Smooth muscle cell (in vitro differentiated cells): ENCODE results near the gene FCGR3B. TPM values are rescaled to one million over a fixed set of nuclear protein-coding genes. Genes with fewer than 3 reads are reported as not detected.
"Not testable (repeated sequence)": the region's sequence is repeated elsewhere in the genome, so short reads cannot be mapped to it uniquely, and the experiment has no call there.

Source experiments
- DNase-seq: peaks from one replicate; lab custom pipeline; 2025; ENCODE audit not compliant: unreplicated experiment; lab: John Stamatoyannopoulos, UW
- H2AFZ ChIP-seq: fragments of 200-600 bp; sonication (generic); 2 replicates; pipeline ENCODE4 v1.6.0; 2016; ENCODE audit warnings: antibody characterized with exemption, low read depth, mild to moderate bottlenecking
- H3F3A ChIP-seq: fragments of 200-600 bp; sonication (generic); 2 replicates; pipeline ENCODE4 v1.6.0; 2017; ENCODE audit warnings: antibody characterized with exemption, low read depth
- H3K27ac ChIP-seq: fragments of 200-600 bp; sonication (generic); 2 replicates; pipeline ENCODE4 v1.5.1; 2016; ENCODE audit warnings: low read depth, mild to moderate bottlenecking
- H3K27me3 ChIP-seq: fragments of 200-600 bp; sonication (generic); 2 replicates; pipeline ENCODE4 v1.6.1; 2016; ENCODE audit warnings: low read depth, mild to moderate bottlenecking
- H3K36me3 ChIP-seq: fragments of 200-600 bp; sonication (generic); 2 replicates; pipeline ENCODE4 v1.5.1; 2016; ENCODE audit warnings: low read depth
- H3K4me1 ChIP-seq: fragments of 200-600 bp; sonication (generic); 2 replicates; pipeline ENCODE4 v1.5.1; 2016; ENCODE audit warnings: low read depth
- H3K4me2 ChIP-seq: fragments of 200-600 bp; sonication (generic); 2 replicates; pipeline ENCODE4 v1.6.0; 2016; ENCODE audit warnings: mild to moderate bottlenecking
- H3K4me3 ChIP-seq: fragments of 200-600 bp; sonication (generic); 2 replicates; pipeline ENCODE4 v1.5.1; 2016; ENCODE audit warnings: mild to moderate bottlenecking
- H3K79me2 ChIP-seq: fragments of 200-600 bp; sonication (generic); 2 replicates; pipeline ENCODE4 v1.6.0; 2016; ENCODE audit warnings: low read depth, mild to moderate bottlenecking
- H3K9ac ChIP-seq: fragments of 200-600 bp; sonication (generic); 2 replicates; pipeline ENCODE4 v1.6.0; 2016; ENCODE audit warnings: low read depth
- H3K9me3 ChIP-seq: fragments of 200-600 bp; sonication (generic); replicated peaks from 2 replicates; pipeline ENCODE4 v1.5.1; 2016; ENCODE audit warnings: low read depth
- H4K20me1 ChIP-seq: fragments of 200-600 bp; sonication (generic); 2 replicates; pipeline ENCODE4 v1.6.0; 2016; ENCODE audit warnings: low read depth
- WGBS: methylation state at CpG from one replicate; pipeline ENCODE4 v1.1.7; 2016; ENCODE audit warnings: low lambda C conversion rate; 5-methylcytosine and 5-hydroxymethylcytosine counted together
- polyA plus RNA-seq: library from polyadenylated mRNA; unstranded; fragments of >200 nt; fragmentation: Nextera tagmentation; extraction: Ambion mirVana; gene quantifications from 2 replicates; pipeline ENCODE4 v1.2.1, GENCODE V29; 2016
- total RNA-seq: library from RNA; depleted of rRNA; stranded (reverse); fragments of >200 nt; gene quantifications from 2 replicates; pipeline ENCODE4 v1.2.3, GENCODE V29; 2014

The FCGR3B gene
- total and polyA plus RNA-seq, 2 experiments from 2014 or later, result 1.8 TPM; not detected in 1

DNA sequence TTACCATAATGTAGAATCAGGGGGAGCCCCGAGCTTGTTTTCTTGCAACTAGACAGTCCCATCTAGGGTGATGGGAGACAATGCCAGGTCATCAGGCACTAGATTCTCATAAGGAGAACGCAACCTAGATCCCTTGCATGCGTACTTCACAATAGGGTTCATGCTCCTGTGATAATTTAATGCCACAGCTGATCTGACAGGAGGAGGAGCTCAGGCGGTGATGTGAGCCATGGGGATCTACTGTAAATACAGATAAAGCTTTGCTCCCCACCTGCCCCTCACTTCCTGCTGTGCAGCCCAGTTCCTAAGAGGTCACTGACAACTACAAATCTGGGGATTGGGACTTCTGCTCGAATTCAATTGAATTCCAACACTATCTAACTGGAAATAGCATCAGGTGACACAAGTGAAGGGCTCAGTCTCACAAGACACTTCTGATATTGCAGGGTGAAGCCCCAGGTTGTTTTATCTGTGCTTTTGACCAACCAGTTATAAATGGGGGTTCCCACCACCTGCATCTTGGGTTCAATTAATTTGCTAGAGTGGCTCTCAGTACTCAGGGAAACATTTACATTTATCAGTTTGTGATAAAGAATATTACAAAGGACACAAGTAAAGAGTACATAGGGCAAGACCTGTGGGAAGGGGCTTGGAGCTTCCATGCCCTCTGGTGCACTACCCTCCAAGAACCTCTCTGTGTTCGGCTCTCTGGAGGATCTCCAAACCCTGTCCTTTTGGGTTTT is 7.4 kb upstream of the FCGR3B start:
- not testable (repeated sequence) for H2AFZ ChIP-seq, H3K4me1 ChIP-seq, H3K4me2 ChIP-seq, H3K4me3 ChIP-seq, H3K79me2 ChIP-seq, H4K20me1 ChIP-seq, H3K27me3 ChIP-seq, H3K9me3 ChIP-seq, DNase-seq, H3K9ac ChIP-seq, H3K36me3 ChIP-seq, H3K27ac ChIP-seq, H3F3A ChIP-seq
- 65% methylated on average over 4 of the region's 6 CpGs for WGBS

GRCh38 chr1:161636976-161637375 is 6.0 kb upstream of the FCGR3B start:
- H2AFZ ChIP-seq, H3K4me3 ChIP-seq, H3K9ac ChIP-seq, H3K27ac ChIP-seq, H3K27me3 ChIP-seq, H3F3A ChIP-seq, H3K4me2 ChIP-seq, H3K36me3 ChIP-seq, H3K9me3 ChIP-seq, H3K4me1 ChIP-seq, H4K20me1 ChIP-seq, H3K79me2 ChIP-seq, DNase-seq: not testable (repeated sequence)
- WGBS, result 95% methylated on average over 3 of the region's 3 CpGs

GRCh38 chr1:161636189-161636782 is 5.3 kb upstream of the FCGR3B start:
- not testable (repeated sequence) for H3K27ac ChIP-seq, DNase-seq, H2AFZ ChIP-seq, H4K20me1 ChIP-seq, H3F3A ChIP-seq, H3K79me2 ChIP-seq, H3K4me3 ChIP-seq, H3K9ac ChIP-seq, H3K9me3 ChIP-seq, H3K4me2 ChIP-seq, H3K36me3 ChIP-seq, H3K4me1 ChIP-seq, H3K27me3 ChIP-seq
- 21% methylated on average over 1 of the region's 1 CpG for WGBS

GRCh38 chr1:161634993-161635392 is 4.0 kb upstream of the FCGR3B start:
- H2AFZ ChIP-seq, H3K9me3 ChIP-seq, H4K20me1 ChIP-seq, H3K36me3 ChIP-seq, H3K79me2 ChIP-seq, H3K4me2 ChIP-seq, H3K9ac ChIP-seq, H3K4me1 ChIP-seq, H3K27me3 ChIP-seq, DNase-seq, H3K27ac ChIP-seq, H3F3A ChIP-seq, H3K4me3 ChIP-seq: not testable (repeated sequence)
- WGBS, result 88% methylated on average over 1 of the region's 2 CpGs

- H3K79me2 ChIP-seq, H3F3A ChIP-seq, H3K27me3 ChIP-seq, H3K9ac ChIP-seq, H3K27ac ChIP-seq, H3K36me3 ChIP-seq, DNase-seq, H3K4me3 ChIP-seq, H3K9me3 ChIP-seq, H3K4me1 ChIP-seq, H2AFZ ChIP-seq, H4K20me1 ChIP-seq, H3K4me2 ChIP-seq: not testable (repeated sequence)
- WGBS, result 93% methylated on average over 1 of the region's 2 CpGs
Observed at GRCh38 chr1:161630128-161630742, 741 bp downstream of the FCGR3B start.

DNA sequence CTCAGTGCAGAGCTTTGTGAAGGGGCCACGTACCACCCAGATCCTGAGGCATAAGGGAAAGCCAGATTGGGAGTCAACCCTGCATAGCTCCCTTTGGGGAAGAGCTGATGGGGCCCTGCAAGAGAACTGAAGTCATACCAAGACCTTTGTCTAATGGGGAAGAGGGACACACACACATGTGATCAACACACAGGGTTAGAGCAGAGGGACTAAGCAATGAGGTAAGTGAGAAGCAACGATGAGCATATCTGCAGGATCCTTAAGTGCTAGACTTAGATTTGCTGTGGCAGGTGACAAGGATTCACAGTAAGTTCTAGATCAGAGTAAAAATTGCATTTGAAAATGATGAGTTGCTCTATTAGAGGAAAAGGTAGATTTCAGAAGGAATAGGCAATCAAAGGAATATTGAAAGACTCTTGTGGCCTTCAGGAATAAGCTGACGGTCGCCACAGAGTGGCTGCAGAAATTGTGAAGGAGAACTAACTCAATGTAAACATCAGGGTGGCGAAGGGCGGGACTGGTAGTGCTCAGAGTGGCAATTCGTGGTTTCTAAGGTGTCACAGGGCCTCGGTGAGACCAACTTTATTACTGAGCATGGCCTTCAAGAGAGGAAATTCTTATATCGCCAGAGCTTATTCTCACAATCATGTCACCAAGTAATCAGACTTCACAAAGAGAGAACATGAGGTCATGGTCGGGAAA is 4.4 kb downstream of the FCGR3B start:
- H3F3A ChIP-seq, H3K27me3 ChIP-seq, H3K27ac ChIP-seq, H3K79me2 ChIP-seq, DNase-seq, H3K9ac ChIP-seq, H4K20me1 ChIP-seq, H3K4me3 ChIP-seq, H3K36me3 ChIP-seq, H2AFZ ChIP-seq, H3K4me2 ChIP-seq, H3K4me1 ChIP-seq, H3K9me3 ChIP-seq: not testable (repeated sequence)
- WGBS, result 86% methylated on average over 9 of the region's 10 CpGs

DNA sequence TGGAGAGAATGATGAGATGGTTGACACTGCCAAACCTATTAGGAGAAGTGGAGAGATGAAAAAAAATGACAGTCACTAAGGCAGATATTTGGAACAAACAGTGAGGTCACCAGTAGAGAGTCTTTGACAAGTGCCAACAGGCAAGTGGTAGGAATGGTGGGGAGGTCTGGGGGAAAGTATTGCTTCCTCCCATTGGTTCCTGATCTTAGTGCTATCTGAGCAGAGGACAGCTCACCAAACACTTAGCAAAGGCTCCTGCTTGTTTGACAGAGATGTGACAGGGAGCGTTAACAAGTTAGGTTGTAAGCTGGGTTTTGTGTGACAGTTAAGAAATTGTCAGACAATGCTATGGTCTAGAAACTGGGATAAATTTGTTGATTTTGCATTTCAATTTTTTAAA is 6.4 kb downstream of the FCGR3B start:
- H2AFZ ChIP-seq, H3K79me2 ChIP-seq, H3K27ac ChIP-seq, H3F3A ChIP-seq, H3K4me1 ChIP-seq, H4K20me1 ChIP-seq, H3K9me3 ChIP-seq, DNase-seq, H3K4me3 ChIP-seq, H3K36me3 ChIP-seq, H3K9ac ChIP-seq, H3K4me2 ChIP-seq, H3K27me3 ChIP-seq: not testable (repeated sequence)
- 64% methylated on average over 1 of the region's 1 CpG for WGBS

DNA sequence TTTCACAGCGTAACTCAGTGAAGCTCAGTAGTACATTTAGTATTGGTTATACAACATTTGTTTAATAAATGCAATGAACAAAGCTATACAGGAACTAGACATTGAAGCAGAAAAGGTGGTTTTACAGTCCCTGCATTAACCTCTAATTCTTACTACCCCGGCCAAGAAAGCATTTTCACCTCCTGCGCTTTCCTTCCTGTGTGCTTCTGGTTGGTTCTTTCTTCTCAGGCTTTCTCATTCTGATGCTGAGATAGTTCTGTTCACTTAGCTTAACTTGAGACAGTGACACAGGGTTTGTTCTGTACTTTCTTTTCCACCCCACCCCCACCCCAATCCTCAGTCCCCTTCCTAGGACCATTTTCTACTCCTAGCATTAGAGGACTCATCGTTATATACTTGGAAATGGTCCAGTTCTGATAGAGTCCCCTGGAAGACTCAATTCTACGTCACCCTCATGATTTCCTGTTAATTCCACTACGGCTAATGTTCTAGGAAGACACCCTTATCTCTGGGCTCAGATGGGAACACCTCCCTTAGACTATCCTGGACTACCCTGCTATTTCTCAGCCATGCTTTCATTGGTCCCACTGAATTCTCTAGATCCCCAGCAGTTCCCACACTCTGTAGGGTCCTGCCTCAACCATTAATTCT is 7.5 kb downstream of the FCGR3B start:
- 95% methylated on average over 6 of the region's 6 CpGs for WGBS

More for the DNA sequence above, 7.5 kb downstream of the FCGR3B start:
- not testable (repeated sequence) for H2AFZ ChIP-seq, H3K4me2 ChIP-seq, H3K79me2 ChIP-seq, H3K36me3 ChIP-seq, H3F3A ChIP-seq, H3K9ac ChIP-seq, H3K9me3 ChIP-seq, H3K27ac ChIP-seq, H3K4me3 ChIP-seq, H3K27me3 ChIP-seq, H4K20me1 ChIP-seq, DNase-seq, H3K4me1 ChIP-seq
